Spleen (tissue), 11 donors: ENCODE data around the gene LCN2. TPM values are rescaled to one million over a fixed set of nuclear protein-coding genes. Genes with fewer than 3 reads are reported as not detected.

Experiments used
- DNase-seq: peaks from one replicate; pipeline ENCODE4 v3.0.0-alpha.2; 2020
- H3K27ac ChIP-seq, 8 donors: fragments of 200-600 bp; sonication (generic) in 7 of 8; 1 replicate in 4 of 8; 2 replicates in 4 of 8; pipeline versions ENCODE4 v1.5.0 to v1.8.0; 2016 to 2021; ENCODE audit warnings: inconsistent platforms in 4 of 8, mild to moderate bottlenecking in 4 of 8, moderate library complexity in 1 of 8
- H3K27me3 ChIP-seq, 7 donors: fragments of 200-600 bp; sonication (generic) in 6 of 7; replicated peaks in 1 of 7; 1 replicate in 4 of 7; 2 replicates in 3 of 7; pipeline versions ENCODE4 v1.5.0 to v1.8.0; 2016 to 2021; ENCODE audit warnings: inconsistent platforms in 3 of 7, mild to moderate bottlenecking in 1 of 7
- H3K36me3 ChIP-seq, 6 donors: fragments of 200-600 bp; sonication (generic) in 5 of 6; 1 replicate in 4 of 6; 2 replicates in 2 of 6; pipeline versions ENCODE4 v1.5.0 to v1.8.0; 2016 to 2021; ENCODE audit warnings: inconsistent platforms in 2 of 6
- H3K4me1 ChIP-seq, 6 donors: fragments of 200-600 bp; sonication (generic) in 5 of 6; 1 replicate in 3 of 6; 2 replicates in 3 of 6; pipeline versions ENCODE4 v1.5.0 to v1.8.0; 2016 to 2021; ENCODE audit warnings: inconsistent platforms in 3 of 6
- H3K4me3 ChIP-seq, 8 donors: fragments of 200-600 bp; sonication (generic) in 7 of 8; 1 replicate in 4 of 8; 2 replicates in 4 of 8; pipeline versions ENCODE4 v1.5.0 to v1.8.0; 2016 to 2021; ENCODE audit warnings: inconsistent platforms in 4 of 8, mild to moderate bottlenecking in 4 of 8, moderate library complexity in 2 of 8
- H3K9me3 ChIP-seq, 8 donors: fragments of 200-600 bp; sonication (generic) in 7 of 8; 1 replicate in 4 of 8; 2 replicates in 4 of 8; pipeline versions ENCODE4 v1.5.0 to v1.8.0; 2016 to 2021; ENCODE audit warnings: inconsistent platforms in 4 of 8
- POLR2A ChIP-seq, 3 donors: fragments of 450-650 bp; IDR thresholded peaks; one replicate each; pipeline ENCODE4 v1.5.1; 2017; ENCODE audit warnings: antibody characterized with exemption in 3 of 3, mild to moderate bottlenecking in 1 of 3
- POLR2AphosphoS5 ChIP-seq, 3 donors: sonication (generic); formaldehyde crosslinking; IDR thresholded peaks; one replicate each; pipeline ENCODE4 v1.5.1; 2017; ENCODE audit warnings: antibody characterized with exemption in 3 of 3
- WGBS, 5 donors: extraction: QIAGEN DNeasy Blood & Tissue Kit in 3 of 5; methylation state at CpG; one replicate each; pipeline versions ENCODE4 v1.1.5 to v1.1.7; 2013 to 2018; 5-methylcytosine and 5-hydroxymethylcytosine counted together
- intact Hi-C: fragments of 100-400 bp; cut with DNase I; formaldehyde crosslinking; loops from one replicate; pipeline ENCODE4 v1.15.0; 2023; ENCODE audit warnings: low total_unique reads
- polyA plus RNA-seq, 3 donors: library from polyadenylated mRNA; stranded (reverse); fragments of 200-250 nt; gene quantifications; one replicate each; pipeline ENCODE4 v1.2.1, GENCODE V29; 2013
- total RNA-seq, 7 donors: library from RNA; depleted of rRNA in 3 of 7; stranded (reverse); fragments of >200 nt in 3 of 7; fragmentation: NEBNext Ultra II Directional in 4 of 7; extraction: Animal tissue kit (Norgen Biotek cat#: 25700) in 4 of 7; gene quantifications; one replicate each; pipeline versions ENCODE4 v1.1.0 to v1.2.1, GENCODE V29; 2016 to 2021
- TF ChIP-seq, protein P1 (sequence below), 11 experiments: fragments of 200-600 bp in 7 of 11; fragments of 450-650 bp in 4 of 11; sonication (generic) in 4 of 11; IDR thresholded peaks in 8 of 11; conservative IDR thresholded peaks in 3 of 11; 1 replicate in 7 of 11; 2 replicates in 4 of 11; pipeline versions ENCODE4 v1.4.0 to v1.8.0; 2016 to 2021; ENCODE audit warnings: antibody characterized with exemption in 11 of 11, inconsistent platforms in 4 of 11, mild to moderate bottlenecking in 1 of 11
- donor health status: healthy with polysubstance abuse.
- donor health status: DM: no; HTN: no; CAD: no; lungs with moderate emphysema.
- donor health status: DM: no; HTN: no; CAD: no.
- donor health status: Bipolar disorder and iron deficiency.
- donor health status: healthy.
- donor health status: DM: no; HTN: no; CAD: no.
- donor health status: DM: yes; HTN: yes; CAD: no.

Gene LCN2
- total and polyA plus RNA-seq, 10 donors: 7.7 to 218 (median 15.4) TPM

DNA sequence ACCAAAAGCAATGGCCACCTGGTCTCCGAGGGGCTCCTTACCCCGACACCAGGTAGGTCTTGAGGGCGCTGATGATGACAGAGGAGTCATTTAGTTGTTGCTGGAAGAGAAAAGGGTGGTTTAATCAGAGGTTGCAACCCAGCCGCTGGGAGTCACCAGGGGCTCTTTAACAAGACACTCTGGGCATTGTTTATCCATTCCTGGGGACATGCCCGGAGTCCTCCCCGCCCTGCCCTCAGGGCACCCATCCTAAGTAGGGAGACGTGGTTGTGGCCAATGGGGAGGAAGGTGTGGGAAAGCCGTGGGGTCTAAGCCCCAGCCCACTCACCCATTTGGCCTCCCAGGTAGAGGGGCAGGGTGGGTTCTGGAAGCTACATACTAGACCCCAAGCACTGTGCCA, 24.8 kb upstream of the LCN2 start:
- Histone ChIP-seq H3K4me3 (no peak overlapping the region), H3K4me1 (peaks cover 21 to 40% (median 37%) of the 10 kb centered on the region in 6 donors), H3K27ac (peak overlapping the region in 1 of 8 donors; percentile 60), H3K27me3 (no peaks in the 10 kb centered on the region), H3K36me3 (peaks cover 0 to 55% (median 47%) of the 10 kb centered on the region in 6 donors), H3K9me3 (no peaks in the 10 kb centered on the region)
- TF ChIP-seq POLR2AphosphoS5 (IDR thresholded peaks at IDR 0.05) (no peak), POLR2A (IDR thresholded peaks at IDR 0.05) (no peak)
- TF ChIP-seq, protein P1, sequence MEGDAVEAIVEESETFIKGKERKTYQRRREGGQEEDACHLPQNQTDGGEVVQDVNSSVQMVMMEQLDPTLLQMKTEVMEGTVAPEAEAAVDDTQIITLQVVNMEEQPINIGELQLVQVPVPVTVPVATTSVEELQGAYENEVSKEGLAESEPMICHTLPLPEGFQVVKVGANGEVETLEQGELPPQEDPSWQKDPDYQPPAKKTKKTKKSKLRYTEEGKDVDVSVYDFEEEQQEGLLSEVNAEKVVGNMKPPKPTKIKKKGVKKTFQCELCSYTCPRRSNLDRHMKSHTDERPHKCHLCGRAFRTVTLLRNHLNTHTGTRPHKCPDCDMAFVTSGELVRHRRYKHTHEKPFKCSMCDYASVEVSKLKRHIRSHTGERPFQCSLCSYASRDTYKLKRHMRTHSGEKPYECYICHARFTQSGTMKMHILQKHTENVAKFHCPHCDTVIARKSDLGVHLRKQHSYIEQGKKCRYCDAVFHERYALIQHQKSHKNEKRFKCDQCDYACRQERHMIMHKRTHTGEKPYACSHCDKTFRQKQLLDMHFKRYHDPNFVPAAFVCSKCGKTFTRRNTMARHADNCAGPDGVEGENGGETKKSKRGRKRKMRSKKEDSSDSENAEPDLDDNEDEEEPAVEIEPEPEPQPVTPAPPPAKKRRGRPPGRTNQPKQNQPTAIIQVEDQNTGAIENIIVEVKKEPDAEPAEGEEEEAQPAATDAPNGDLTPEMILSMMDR (IDR thresholded peaks at IDR 0.05 in 8 of 11, conservative IDR thresholded peaks at IDR 0.05 in 3 of 11): no peak
- intact Hi-C loops: no loop called here
- WGBS, 5 donors: 87 to 94% (median 92%) methylated on average over 7 to 8 of the region's 8 CpGs
- peak; percentile 58 for DNase-seq

DNA sequence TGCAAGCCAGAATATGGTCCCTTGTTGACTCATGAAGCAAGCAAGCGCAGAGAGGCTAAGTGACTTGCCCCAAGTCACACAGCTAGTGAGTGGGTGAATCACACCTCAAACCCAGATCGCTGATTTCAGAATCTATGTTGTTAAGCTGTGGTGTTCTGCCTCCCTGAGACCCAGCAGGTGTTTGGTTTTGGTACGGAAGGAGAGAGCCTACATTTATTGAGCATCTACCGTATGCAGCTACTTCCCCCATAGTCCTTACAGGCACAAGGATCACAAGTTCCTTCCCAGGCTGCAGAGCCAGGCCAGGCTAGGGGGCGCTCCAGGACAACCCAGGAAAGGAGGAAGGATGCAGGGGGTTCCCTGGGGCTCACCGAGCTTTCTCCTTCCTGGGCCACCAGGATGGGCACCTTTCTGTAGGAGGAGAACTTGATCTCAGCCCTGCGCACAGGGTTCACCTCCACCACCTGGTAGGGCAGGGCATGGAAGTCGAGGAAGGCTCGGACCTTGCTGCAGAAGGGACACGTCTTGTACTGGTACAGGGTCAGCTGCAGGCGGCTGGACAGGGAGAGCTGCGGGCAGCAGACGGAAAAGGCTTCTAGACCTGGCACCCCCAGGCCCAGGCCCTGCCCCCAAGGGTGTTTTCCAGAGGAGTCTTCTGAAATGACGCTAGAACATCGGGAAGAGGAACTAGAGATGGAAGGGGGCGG, 24.2 kb upstream of the LCN2 start:
- Histone ChIP-seq H3K4me3 (peak overlapping the region in 1 of 8 donors; percentile 93), H3K27ac (peak overlapping the region in 3 of 8 donors; percentile 16 to 98 (median 60)), H3K9me3 (no peaks in the 10 kb centered on the region), H3K36me3 (peaks cover 0 to 52% (median 44%) of the 10 kb centered on the region in 6 donors), H3K27me3 (no peaks in the 10 kb centered on the region), H3K4me1 (peaks cover 23 to 46% (median 40%) of the 10 kb centered on the region in 6 donors)
- TF ChIP-seq POLR2A (IDR thresholded peaks at IDR 0.05): no peak
- peak in 1 of 3 donors; percentile 13 for TF ChIP-seq POLR2AphosphoS5 (IDR thresholded peaks at IDR 0.05)
- TF ChIP-seq, protein P1 (IDR thresholded peaks at IDR 0.05 in 8 of 11, conservative IDR thresholded peaks at IDR 0.05 in 3 of 11): peak in 8 of 11 experiments; percentile 19 to 64 (median 49)
- peak; percentile 81 for DNase-seq
- WGBS, 5 donors: 50 to 73% (median 59%) methylated on average over 15 to 16 of the region's 16 CpGs
- intact Hi-C loops: no loop called here

GRCh38 chr9:128125580-128126354, 23.5 kb upstream of the LCN2 start:
- H3K27ac ChIP-seq: peak overlapping the region in 4 of 8 donors; percentile 16 to 98 (median 40)
- H3K4me1 ChIP-seq: peaks cover 23 to 52% (median 40%) of the 10 kb centered on the region in 6 donors
- peak; percentile 74 for DNase-seq
- H3K36me3 ChIP-seq: peaks cover 0 to 45% (median 37%) of the 10 kb centered on the region in 6 donors
- peak overlapping the region in 2 of 8 donors; percentile 93 to 98 for H3K4me3 ChIP-seq
- H3K9me3 ChIP-seq: no peaks in the 10 kb centered on the region
- intact Hi-C loops: no loop called here
- TF ChIP-seq POLR2AphosphoS5 (IDR thresholded peaks at IDR 0.05) (no peak), POLR2A (IDR thresholded peaks at IDR 0.05) (no peak)
- TF ChIP-seq, protein P1 (IDR thresholded peaks at IDR 0.05 in 8 of 11, conservative IDR thresholded peaks at IDR 0.05 in 3 of 11): no peak
- H3K27me3 ChIP-seq: no peaks in the 10 kb centered on the region
- 36 to 46% (median 45%) methylated on average over 10 of the region's 10 CpGs for WGBS, 5 donors
